IMR-90 (cell line): Measurements from ENCODE around the gene LEF1. TPM values are rescaled to one million over a fixed set of nuclear protein-coding genes. Genes with fewer than 3 reads are reported as not detected.

Experiments used
- ATAC-seq: fragments of 200-7000 bp; cut with Tn5 transposase; 2 replicates; pipeline ENCODE4 v1.9.1; 2020; ENCODE audit warnings: low read depth, mild to moderate bottlenecking, moderate library complexity
- BruUV-seq: library from RNA; stranded (reverse); fragments of 400-500 nt; replicated peaks from 2 replicates; lab custom pipeline; 2021; lab: Mats Ljungman, UMichigan
- CTCF ChIA-PET: fragments of 300-600 bp; formaldehyde crosslinking; extraction: SDS; loops from one replicate; lab custom pipeline; 2021; ENCODE audit warnings: antibody characterized with exemption; lab: Yijun Ruan, JAX
- POLR2A ChIA-PET: fragments of 300-600 bp; sonication (Branson Sonifier 250); formaldehyde crosslinking; loops from one replicate; lab custom pipeline; 2022; ENCODE audit warnings: antibody characterized with exemption; ENCODE audit not compliant: unreplicated experiment; lab: Charles Lee
- DNase-seq: peaks from one replicate; pipeline ENCODE4 v3.0.0; 2013
- H2AFZ ChIP-seq: replicated peaks from 2 replicates; pipeline ENCODE3; 2013; ENCODE audit warnings: low read length, mild to moderate bottlenecking; ENCODE audit not compliant: poor library complexity
- H2AK5ac ChIP-seq: 2 replicates; pipeline ENCODE4 v1.6.1; 2013; ENCODE audit warnings: low read depth, low read length, inconsistent platforms
- H2AK9ac ChIP-seq: replicated peaks from 2 replicates; pipeline ENCODE3; 2013; ENCODE audit warnings: mild to moderate bottlenecking, low read depth, low read length, moderate library complexity; ENCODE audit not compliant: poor library complexity
- H2BK120ac ChIP-seq: 2 replicates; pipeline ENCODE4 v1.6.1; 2013; ENCODE audit warnings: low read depth, low read length, inconsistent platforms
- H2BK15ac ChIP-seq: 3 replicates; pipeline ENCODE4 v1.6.1; 2013; ENCODE audit warnings: low read depth, low read length, inconsistent platforms
- H2BK20ac ChIP-seq: 2 replicates; pipeline ENCODE4 v1.6.1; 2013; ENCODE audit warnings: low read depth, mild to moderate bottlenecking, inconsistent platforms, low read length, moderate library complexity
- H2BK5ac ChIP-seq: 2 replicates; pipeline ENCODE4 v1.6.1; 2013; ENCODE audit warnings: mild to moderate bottlenecking, low read depth, low read length, inconsistent platforms; ENCODE audit not compliant: poor library complexity, severe bottlenecking
- H3K14ac ChIP-seq: replicated peaks from 2 replicates; pipeline ENCODE4 v1.6.1; 2013; ENCODE audit warnings: low read depth, low read length, inconsistent platforms
- H3K18ac ChIP-seq: 2 replicates; pipeline ENCODE4 v1.6.1; 2013; ENCODE audit warnings: low read depth, low read length, control low read depth
- H3K23ac ChIP-seq: 2 replicates; pipeline ENCODE4 v1.6.1; 2013; ENCODE audit warnings: low read depth, low read length, inconsistent platforms
- H3K27ac ChIP-seq: 2 replicates; pipeline ENCODE4 v1.5.1; 2013; ENCODE audit warnings: mild to moderate bottlenecking, control low read depth, low read length; ENCODE audit not compliant: insufficient read depth
- H3K27me3 ChIP-seq: 2 replicates; pipeline ENCODE4 v1.6.1; 2013; ENCODE audit warnings: low read length; ENCODE audit not compliant: control insufficient read depth, insufficient read depth
- H3K36me3 ChIP-seq: 2 replicates; pipeline ENCODE4 v1.6.1; 2013; ENCODE audit warnings: low read length, mixed read lengths; ENCODE audit not compliant: control insufficient read depth, insufficient read depth
- H3K4ac ChIP-seq: 2 replicates; pipeline ENCODE4 v1.6.1; 2013; ENCODE audit warnings: low read depth, low read length, inconsistent platforms
- H3K4me1 ChIP-seq: 2 replicates; pipeline ENCODE4 v1.6.1; 2013; ENCODE audit warnings: low read length, mixed read lengths; ENCODE audit not compliant: control insufficient read depth, insufficient read depth
- H3K4me2 ChIP-seq: 2 replicates; pipeline ENCODE4 v1.6.1; 2013; ENCODE audit warnings: low read depth, mild to moderate bottlenecking, control low read depth, low read length, moderate library complexity
- H3K4me3 ChIP-seq: 2 replicates; pipeline ENCODE4 v1.5.1; 2013; ENCODE audit warnings: low read depth, mild to moderate bottlenecking, control low read depth, low read length, moderate library complexity; ENCODE audit not compliant: insufficient read depth
- H3K56ac ChIP-seq: 2 replicates; pipeline ENCODE4 v1.6.1; 2013; ENCODE audit warnings: low read length, inconsistent platforms; ENCODE audit not compliant: insufficient read depth; ENCODE audit errors: extremely low read depth
- H3K79me1 ChIP-seq, 2 experiments: 2 replicates each; pipeline ENCODE4 v1.6.1; 2013; ENCODE audit warnings: low read length in 2 of 2, inconsistent platforms in 1 of 2, low read depth in 1 of 2
- H3K9ac ChIP-seq: 2 replicates; pipeline ENCODE4 v1.6.1; 2013; ENCODE audit warnings: low read depth, low read length, control low read depth
- H3K9me1 ChIP-seq: 2 replicates; pipeline ENCODE4 v1.6.1; 2013; ENCODE audit warnings: low read length, inconsistent platforms; ENCODE audit not compliant: insufficient read depth
- H3K9me3 ChIP-seq: 2 replicates; pipeline ENCODE4 v1.6.1; 2013; ENCODE audit warnings: low read length; ENCODE audit not compliant: control insufficient read depth, insufficient read depth
- H4K20me1 ChIP-seq: 2 replicates; pipeline ENCODE4 v1.6.1; 2013; ENCODE audit warnings: low read length, inconsistent platforms; ENCODE audit not compliant: insufficient read depth
- H4K5ac ChIP-seq: 2 replicates; pipeline ENCODE4 v1.6.1; 2013; ENCODE audit warnings: mild to moderate bottlenecking, low read depth, low read length, control low read depth
- H4K8ac ChIP-seq, 2 experiments: 2 replicates each; pipeline ENCODE4 v1.6.1; 2013; ENCODE audit warnings: low read depth in 2 of 2, low read length in 2 of 2, control low read depth in 1 of 2, inconsistent platforms in 1 of 2
- H4K91ac ChIP-seq: 2 replicates; pipeline ENCODE4 v1.6.1; 2013; ENCODE audit warnings: low read depth, low read length, inconsistent platforms; ENCODE audit not compliant: insufficient read depth
- BHLHE40 ChIP-seq: fragments of 150-350 bp; IDR thresholded peaks from 2 replicates; pipeline ENCODE4 v1.6.1; 2016; ENCODE audit warnings: mild to moderate bottlenecking, low read depth, low read length
- CEBPB ChIP-seq: IDR thresholded peaks from 2 replicates; pipeline ENCODE4 v1.6.1; 2012; ENCODE audit warnings: low read depth, low read length, improper control_type of control experiment
- CHD1 ChIP-seq: IDR thresholded peaks from 2 replicates; pipeline ENCODE4 v1.6.1; 2012; ENCODE audit warnings: low read depth, low read length, improper control_type of control experiment
- ELK1 ChIP-seq: fragments of 150-350 bp; IDR thresholded peaks from 2 replicates; pipeline ENCODE4 v1.6.1; 2016; ENCODE audit warnings: low read depth, mild to moderate bottlenecking, low read length, moderate library complexity, borderline replicate concordance
- FOS ChIP-seq: fragments of 150-350 bp; IDR thresholded peaks from 2 replicates; pipeline ENCODE4 v1.6.1; 2016; ENCODE audit warnings: low read depth, low read length
- MAFK ChIP-seq: IDR thresholded peaks from 2 replicates; pipeline ENCODE4 v1.6.1; 2012; ENCODE audit warnings: low read depth, low read length, improper control_type of control experiment
- MAZ ChIP-seq: IDR thresholded peaks from 2 replicates; pipeline ENCODE4 v1.6.1; 2012; ENCODE audit warnings: low read depth, mild to moderate bottlenecking, low read length, improper control_type of control experiment, moderate library complexity, borderline replicate concordance
- MXI1 ChIP-seq: IDR thresholded peaks from 2 replicates; pipeline ENCODE4 v1.6.1; 2012; ENCODE audit warnings: low read depth, mild to moderate bottlenecking, low read length, moderate library complexity, borderline replicate concordance
- NFE2L2 ChIP-seq: fragments of 150-350 bp; IDR thresholded peaks from 2 replicates; pipeline ENCODE4 v1.6.1; 2016; ENCODE audit warnings: low read depth, mild to moderate bottlenecking, low read length
- POLR2A ChIP-seq: IDR thresholded peaks from 2 replicates; pipeline ENCODE4 v1.6.1; 2012; ENCODE audit warnings: mild to moderate bottlenecking, low read depth, low read length
- RAD21 ChIP-seq: IDR thresholded peaks from 2 replicates; pipeline ENCODE4 v1.6.1; 2012; ENCODE audit warnings: low read length, improper control_type of control experiment
- RCOR1 ChIP-seq: IDR thresholded peaks from 2 replicates; pipeline ENCODE4 v1.6.1; 2012; ENCODE audit warnings: mild to moderate bottlenecking, low read length, improper control_type of control experiment; ENCODE audit not compliant: insufficient replicate concordance
- RFX5 ChIP-seq: IDR thresholded peaks from 2 replicates; pipeline ENCODE4 v1.8.0; 2012; ENCODE audit warnings: low read depth, mild to moderate bottlenecking, low read length, moderate library complexity
- SMC3 ChIP-seq: fragments of 150-350 bp; IDR thresholded peaks from 2 replicates; pipeline ENCODE4 v1.6.1; 2016; ENCODE audit warnings: low read depth, mild to moderate bottlenecking, antibody characterized with exemption, low read length, moderate library complexity
- WGBS, 2 experiments: methylation state at CpG; one replicate each; pipeline versions ENCODE4 v1.1.5 to v1.1.7; 2013; ENCODE audit warnings: missing lambda C conversion rate in 2 of 2; ENCODE audit not compliant: insufficient read length in 1 of 2; ENCODE audit errors: extremely low coverage in 2 of 2; 5-methylcytosine and 5-hydroxymethylcytosine counted together
- dilution Hi-C: fragments of 300-500 bp; cut with HindIII; formaldehyde crosslinking; loops from one replicate; pipeline ENCODE4 v1.14.3; 2018; ENCODE audit warnings: low sequenced_read_pairs; ENCODE audit not compliant: unreplicated experiment
- in situ Hi-C: fragments of 300-500 bp; cut with MboI; formaldehyde crosslinking; loops from 3 replicates; pipeline ENCODE4 v1.14.3; 2019; ENCODE audit warnings: low sequenced_read_pairs, inconsistent platforms, mixed read lengths
- intact Hi-C: fragments of 100-400 bp; cut with micrococcal nuclease; formaldehyde crosslinking; loops from 2 replicates; pipeline ENCODE4 v1.10.0; 2022
- polyA plus RNA-seq, 3 experiments: library from polyadenylated mRNA; depleted of rRNA; stranded (reverse); fragments of >200 nt; gene quantifications; 2 replicates each; pipeline ENCODE4 v1.2.3, GENCODE V29; 2012; ENCODE audit warnings: low replicate concordance in 1 of 3
- total RNA-seq: library from RNA; depleted of rRNA; stranded (reverse); fragments of >200 nt; gene quantifications from 2 replicates; pipeline ENCODE4 v1.2.3, GENCODE V29; 2012
- TF ChIP-seq, protein P1 (sequence below): conservative IDR thresholded peaks from 2 replicates; pipeline ENCODE4 v1.5.1; 2012; ENCODE audit warnings: mild to moderate bottlenecking, low read depth, low read length, improper control_type of control experiment
- TF ChIP-seq, protein P2 (sequence below): fragments of 150-350 bp; IDR thresholded peaks from 2 replicates; pipeline ENCODE4 v1.6.1; 2017; ENCODE audit warnings: mild to moderate bottlenecking, antibody characterized with exemption, low read length, low read depth

Gene LEF1
- total and polyA plus RNA-seq, 2 of the 4 experiments (the other 2 are of a cell fraction): 1.7 to 1.8 TPM

DNA sequence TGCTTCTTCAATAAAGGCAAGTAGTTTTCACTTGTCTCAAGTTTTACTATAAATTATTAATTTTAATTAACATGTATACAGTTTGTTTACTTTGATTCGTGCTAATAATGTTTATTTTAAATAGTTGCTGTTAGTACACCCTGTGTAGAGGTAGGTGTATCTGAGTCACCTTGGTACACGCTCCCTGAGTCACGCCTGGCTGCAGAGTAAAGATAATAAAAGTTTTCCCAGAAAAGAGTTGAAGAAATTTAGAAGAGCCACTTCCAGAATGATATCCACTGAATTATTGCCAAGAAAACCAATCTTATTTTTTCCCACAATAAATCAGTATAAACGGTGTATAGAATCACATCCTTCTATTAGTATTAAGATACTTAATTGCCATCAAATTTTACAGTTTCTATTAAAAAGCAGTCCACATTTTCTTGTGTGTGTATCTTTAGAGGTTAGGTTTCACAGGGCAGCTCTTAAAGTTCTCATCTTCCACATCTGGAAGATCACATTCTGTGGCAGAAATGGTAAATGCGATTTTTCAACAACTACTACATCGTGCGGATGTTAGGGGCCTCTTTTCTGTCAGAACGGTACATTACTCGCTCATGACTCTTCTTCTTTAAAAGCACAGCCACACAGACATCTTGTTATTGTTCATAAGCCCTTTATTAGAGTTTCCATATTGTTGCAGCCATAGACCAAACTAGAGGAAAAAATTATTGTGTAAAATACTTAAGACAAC, 123.6 kb downstream of the LEF1 start:
- no TSS peak for BruUV-seq
- no peak overlapping the region for H2AK9ac ChIP-seq
- H3K36me3 ChIP-seq: no peaks in the 10 kb centered on the region
- H3K18ac ChIP-seq: no peak overlapping the region
- no peak overlapping the region for H4K91ac ChIP-seq
- ATAC-seq (no peak), DNase-seq (no peak)
- dilution Hi-C loops: no loop called here
- no peak overlapping the region for H3K9ac ChIP-seq
- in situ Hi-C loops: no loop called here
- no peaks in the 10 kb centered on the region for H3K9me3 ChIP-seq
- H3K56ac ChIP-seq: no peak overlapping the region
- H2BK5ac ChIP-seq: no peak overlapping the region
- H3K4ac ChIP-seq: no peak overlapping the region
- H3K27ac ChIP-seq: no peak overlapping the region
- intact Hi-C loops: no loop called here
- no peak overlapping the region for H2AFZ ChIP-seq
- H4K8ac ChIP-seq: no peak overlapping the region
- no CpG with 5 or more reads among the region's 9 CpGs for WGBS, 2 experiments
- POLR2A ChIA-PET: no interaction called here
- no peak overlapping the region for H4K5ac ChIP-seq
- TF ChIP-seq FOS: no peak
- TF ChIP-seq POLR2A: no peak
- TF ChIP-seq RCOR1: no peak
- no peak for TF ChIP-seq MXI1
- TF ChIP-seq RFX5: no peak
- TF ChIP-seq MAFK: no peak
- no peak for TF ChIP-seq NFE2L2
- TF ChIP-seq SMC3: no peak
- no peak for TF ChIP-seq MAZ
- TF ChIP-seq RAD21: no peak
- no peak for TF ChIP-seq BHLHE40
- no peak for TF ChIP-seq CEBPB
- TF ChIP-seq CHD1: no peak
- TF ChIP-seq, protein P1, sequence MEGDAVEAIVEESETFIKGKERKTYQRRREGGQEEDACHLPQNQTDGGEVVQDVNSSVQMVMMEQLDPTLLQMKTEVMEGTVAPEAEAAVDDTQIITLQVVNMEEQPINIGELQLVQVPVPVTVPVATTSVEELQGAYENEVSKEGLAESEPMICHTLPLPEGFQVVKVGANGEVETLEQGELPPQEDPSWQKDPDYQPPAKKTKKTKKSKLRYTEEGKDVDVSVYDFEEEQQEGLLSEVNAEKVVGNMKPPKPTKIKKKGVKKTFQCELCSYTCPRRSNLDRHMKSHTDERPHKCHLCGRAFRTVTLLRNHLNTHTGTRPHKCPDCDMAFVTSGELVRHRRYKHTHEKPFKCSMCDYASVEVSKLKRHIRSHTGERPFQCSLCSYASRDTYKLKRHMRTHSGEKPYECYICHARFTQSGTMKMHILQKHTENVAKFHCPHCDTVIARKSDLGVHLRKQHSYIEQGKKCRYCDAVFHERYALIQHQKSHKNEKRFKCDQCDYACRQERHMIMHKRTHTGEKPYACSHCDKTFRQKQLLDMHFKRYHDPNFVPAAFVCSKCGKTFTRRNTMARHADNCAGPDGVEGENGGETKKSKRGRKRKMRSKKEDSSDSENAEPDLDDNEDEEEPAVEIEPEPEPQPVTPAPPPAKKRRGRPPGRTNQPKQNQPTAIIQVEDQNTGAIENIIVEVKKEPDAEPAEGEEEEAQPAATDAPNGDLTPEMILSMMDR: no peak
- TF ChIP-seq ELK1: no peak
- TF ChIP-seq, protein P2, sequence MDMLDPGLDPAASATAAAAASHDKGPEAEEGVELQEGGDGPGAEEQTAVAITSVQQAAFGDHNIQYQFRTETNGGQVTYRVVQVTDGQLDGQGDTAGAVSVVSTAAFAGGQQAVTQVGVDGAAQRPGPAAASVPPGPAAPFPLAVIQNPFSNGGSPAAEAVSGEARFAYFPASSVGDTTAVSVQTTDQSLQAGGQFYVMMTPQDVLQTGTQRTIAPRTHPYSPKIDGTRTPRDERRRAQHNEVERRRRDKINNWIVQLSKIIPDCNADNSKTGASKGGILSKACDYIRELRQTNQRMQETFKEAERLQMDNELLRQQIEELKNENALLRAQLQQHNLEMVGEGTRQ: no peak
- H3K4me1 ChIP-seq: no peaks in the 10 kb centered on the region
- no peak overlapping the region for H2AK5ac ChIP-seq
- peaks cover 4% of the 10 kb centered on the region; the same call in 1 of the 2 replicates for H3K27me3 ChIP-seq
- H3K9me1 ChIP-seq: no peaks in the 10 kb centered on the region
- H3K4me2 ChIP-seq: no peak overlapping the region
- no peaks in the 10 kb centered on the region for H3K79me1 ChIP-seq
- H3K14ac ChIP-seq: no peak overlapping the region
- no peak overlapping the region for H2BK15ac ChIP-seq
- H4K20me1 ChIP-seq: no peaks in the 10 kb centered on the region
- CTCF ChIA-PET: interaction anchor here (1.1 kb wide), 1 partner anchor 15 kb away, joined by 3 read pairs; no protein-coding TSS in a partner anchor
- no peak overlapping the region; the same call in 1 of the 2 replicates for H3K23ac ChIP-seq
- H3K4me3 ChIP-seq: no peak overlapping the region
- no peak overlapping the region for H2BK20ac ChIP-seq
- no peak overlapping the region for H2BK120ac ChIP-seq
